ENCODE data around the gene GSE1.
A peak's percentile ranks its signal among the peaks of the same experiment; 100 is the strongest.

Gene GSE1

GRCh38 chr16:85677383-85677967 is 64.4 kb downstream of the GSE1 start:
- DNase-seq (ENCODE audit: low spot score) = no peak

- DNase-seq (ENCODE audit: low spot score) = no peak
Measured at GRCh38 chr16:85678016-85678415, 64.9 kb downstream of the GSE1 start.

- no peak for DNase-seq (ENCODE audit: low spot score)
Measured at GRCh38 chr16:85678821-85679220, 65.7 kb downstream of the GSE1 start.

GRCh38 chr16:85679870-85680269 is 66.7 kb downstream of the GSE1 start:
- DNase-seq (ENCODE audit: low spot score) = no peak

GRCh38 chr16:85680352-85680944 is 67.3 kb downstream of the GSE1 start:
- no peak for DNase-seq (ENCODE audit: low spot score)

GRCh38 chr16:85681255-85681654 is 68.1 kb downstream of the GSE1 start:
- no peak for DNase-seq (ENCODE audit: low spot score)

GRCh38 chr16:85682516-85682915 is 69.4 kb downstream of the GSE1 start:
- no peak for DNase-seq (ENCODE audit: low spot score)

GRCh38 chr16:85683363-85683762 is 70.2 kb downstream of the GSE1 start:
- DNase-seq (ENCODE audit: low spot score) = no peak

GRCh38 chr16:85685251-85685650 is 72.1 kb downstream of the GSE1 start:
- DNase-seq (ENCODE audit: low spot score) = no peak

GRCh38 chr16:85686912-85687591 is 73.9 kb downstream of the GSE1 start:
- no peak for DNase-seq (ENCODE audit: low spot score)

GRCh38 chr16:85687651-85688471 is 74.7 kb downstream of the GSE1 start:
- no peak for DNase-seq (ENCODE audit: low spot score)

GRCh38 chr16:85688586-85689284 is 75.6 kb downstream of the GSE1 start, which contains the start of gene GINS2:
TSS of gene GINS2 (minus strand) at chr16:85688954. CDS start at chr16:85688898, 56 bp downstream.
- DNase-seq (ENCODE audit: low spot score) = peak; percentile 81

GRCh38 chr16:85689285-85689949 is 76.3 kb downstream of the GSE1 start:
- no peak for DNase-seq (ENCODE audit: low spot score)

GRCh38 chr16:85689950-85690320 is 76.8 kb downstream of the GSE1 start:
- DNase-seq (ENCODE audit: low spot score) = no peak

- no peak for DNase-seq (ENCODE audit: low spot score)
Measured at GRCh38 chr16:85690469-85691064, 77.4 kb downstream of the GSE1 start.

GRCh38 chr16:85695196-85696128 is 82.3 kb downstream of the GSE1 start:
- no peak for DNase-seq (ENCODE audit: low spot score)

- DNase-seq (ENCODE audit: low spot score) = no peak
Measured at GRCh38 chr16:85696781-85697180, 83.7 kb downstream of the GSE1 start.

GRCh38 chr16:85697431-85697830 is 84.3 kb downstream of the GSE1 start:
- DNase-seq (ENCODE audit: low spot score) = no peak

GRCh38 chr16:85698459-85698891 is 85.4 kb downstream of the GSE1 start:
- no peak for DNase-seq (ENCODE audit: low spot score)
